K562 (cell line): ENCODE results near the gene PPAN. TPM values are rescaled to one million over a fixed set of nuclear protein-coding genes. Genes with fewer than 3 reads are reported as not detected.

Experiments used
- ATAC-seq: fragments of 200-7000 bp; cut with Tn5 transposase; 3 replicates; pipeline ENCODE4 v1.9.1; 2020; ENCODE audit warnings: moderate library complexity
- BruUV-seq: library from RNA; stranded (reverse); fragments of 400-500 nt; replicated peaks from 2 replicates; lab custom pipeline; 2021; lab: Mats Ljungman, UMichigan
- CTCF ChIA-PET: fragments of 300-600 bp; formaldehyde crosslinking; extraction: SDS; loops from one replicate; lab custom pipeline; 2021; ENCODE audit warnings: low intra/inter-chr PET ratio; lab: Yijun Ruan, JAX
- POLR2A ChIA-PET: fragments of 300-600, 350-650 bp; sonication (Branson Sonifier 250); formaldehyde crosslinking; extraction: SDS; loops from one replicate; lab custom pipeline; 2021; ENCODE audit warnings: antibody characterized with exemption, inconsistent platforms; lab: Yijun Ruan, JAX
- DNase-seq, 4 experiments: peaks; one replicate each; pipeline versions ENCODE4 v3.0.0 to v3.0.0-alpha.2; 2011 to 2018; ENCODE audit warnings: low spot score in 3 of 4, mixed read lengths in 3 of 4; ENCODE audit errors: extremely low read depth in 1 of 4
- FAIRE-seq: peaks from 2 replicates; lab custom pipeline; 2011; peaks lifted over from hg19 to GRCh38; lab: Jason Lieb, UNC
- H2AFZ ChIP-seq: 2 replicates; pipeline ENCODE4 v1.6.0; 2011; ENCODE audit warnings: low read depth, low read length, control low read depth, inconsistent platforms
- H3K27ac ChIP-seq: fragments of 200-600 bp; 3 replicates; pipeline ENCODE4 v1.8.0; 2011; ENCODE audit warnings: low read depth, mild to moderate bottlenecking, control low read depth, inconsistent platforms, low read length, moderate library complexity, mixed read lengths; ENCODE audit errors: extremely low read depth
- H3K27me3 ChIP-seq, 2 experiments: fragments of 300-600 bp in 1 of 2; 2 replicates in 1 of 2; 3 replicates in 1 of 2; pipeline versions ENCODE4 v1.6.0 to v1.8.0; 2011; ENCODE audit warnings: inconsistent platforms in 2 of 2, low read length in 2 of 2, mild to moderate bottlenecking in 1 of 2, mixed read lengths in 1 of 2, moderate library complexity in 1 of 2; ENCODE audit not compliant: control insufficient read depth in 2 of 2, insufficient read depth in 2 of 2
- H3K36me3 ChIP-seq: fragments of 300-600 bp; 3 replicates; pipeline ENCODE4 v1.8.0; 2011; ENCODE audit warnings: mild to moderate bottlenecking, low read length, inconsistent platforms; ENCODE audit not compliant: control insufficient read depth, insufficient read depth
- H3K4me1 ChIP-seq, 2 experiments: fragments of 200-600 bp in 1 of 2; replicated peaks in 1 of 2; 2 replicates in 1 of 2; 3 replicates in 1 of 2; pipeline versions ENCODE4 v1.5.1 to v1.8.0; 2011; ENCODE audit warnings: inconsistent platforms in 2 of 2, low read length in 2 of 2, mild to moderate bottlenecking in 1 of 2, mixed read lengths in 1 of 2, moderate library complexity in 1 of 2; ENCODE audit not compliant: control insufficient read depth in 2 of 2, insufficient read depth in 2 of 2
- H3K4me2 ChIP-seq: 2 replicates; pipeline ENCODE4 v1.6.1; 2011; ENCODE audit warnings: low read length, control low read depth, inconsistent platforms, mixed read lengths; ENCODE audit not compliant: insufficient read depth
- H3K4me3 ChIP-seq: fragments of 200-600 bp; sonication (generic), shearing (Covaris generic); 2 replicates; pipeline ENCODE4 v1.5.1; 2016; ENCODE audit warnings: control low read depth, inconsistent platforms
- H3K79me2 ChIP-seq: fragments of 200-600 bp; 3 replicates; pipeline ENCODE4 v1.8.0; 2011; ENCODE audit warnings: low read length, inconsistent platforms; ENCODE audit not compliant: control insufficient read depth, insufficient read depth
- H3K9ac ChIP-seq, 2 experiments: 2 replicates each; pipeline versions ENCODE4 v1.6.0 to v1.6.1; 2011; ENCODE audit warnings: low read depth in 2 of 2, low read length in 2 of 2, control low read depth in 1 of 2, inconsistent platforms in 1 of 2, mild to moderate bottlenecking in 1 of 2, mixed read lengths in 1 of 2; ENCODE audit not compliant: insufficient read depth in 1 of 2
- H3K9me1 ChIP-seq: one replicate; pipeline ENCODE4 v1.6.0; 2011; ENCODE audit warnings: inconsistent platforms, mild to moderate bottlenecking, low read length, moderate library complexity; ENCODE audit not compliant: control insufficient read depth, insufficient read depth
- H3K9me3 ChIP-seq: replicated peaks from 2 replicates; pipeline ENCODE4 v1.5.1; 2011; ENCODE audit warnings: low read depth, low read length, inconsistent platforms; ENCODE audit not compliant: control insufficient read depth, insufficient read depth
- H4K20me1 ChIP-seq: replicated peaks from 2 replicates; pipeline ENCODE4 v1.6.1; 2011; ENCODE audit warnings: low read length, inconsistent platforms, mixed read lengths; ENCODE audit not compliant: control insufficient read depth, insufficient read depth
- POLR2AphosphoS5 ChIP-seq: IDR thresholded peaks from 2 replicates; pipeline ENCODE4 v1.6.1; 2011; ENCODE audit warnings: mild to moderate bottlenecking, low read depth, low read length, moderate library complexity; ENCODE audit not compliant: control insufficient read depth, insufficient read depth
- POLR2G ChIP-seq: fragments of 200-400 bp; formaldehyde crosslinking; IDR thresholded peaks from 2 replicates; pipeline ENCODE4 v1.6.1; 2017; ENCODE audit warnings: low read depth, mild to moderate bottlenecking, antibody characterized with exemption, low read length, moderate library complexity
- RAD51 ChIP-seq: fragments of 450-650 bp; IDR thresholded peaks from 2 replicates; pipeline ENCODE4 v1.7.1; 2016; ENCODE audit warnings: low read depth, mild to moderate bottlenecking, borderline replicate concordance
- RBM22 ChIP-seq: fragments of 200-400 bp; formaldehyde crosslinking; IDR thresholded peaks from 2 replicates; pipeline ENCODE4 v1.6.1; 2018; ENCODE audit warnings: low read length, low read depth; ENCODE audit not compliant: poor library complexity, severe bottlenecking
- ZNF232 ChIP-seq: sonication (generic); formaldehyde crosslinking; IDR thresholded peaks from 2 replicates; pipeline ENCODE4 v1.8.0; 2022; ENCODE audit warnings: mild to moderate bottlenecking, missing genetic modification reagents
- WGBS: fragments of 100-300 bp; shearing (Covaris generic); methylation state at CpG from one replicate; pipeline ENCODE4 v1.1.6; 2016; ENCODE audit warnings: low coverage, mixed read lengths; ENCODE audit not compliant: insufficient coverage; ENCODE audit errors: missing lambda C conversion rate; 5-methylcytosine and 5-hydroxymethylcytosine counted together
- in situ Hi-C: fragments of 300-500 bp; cut with MboI; formaldehyde crosslinking; loops from 4 replicates; pipeline ENCODE4 v1.15.0; 2018; ENCODE audit warnings: inconsistent platforms, mixed read lengths
- intact Hi-C: fragments of 100-400 bp; cut with micrococcal nuclease; formaldehyde crosslinking; loops from 2 replicates; pipeline ENCODE4 v1.14.2; 2022
- polyA plus RNA-seq, 8 experiments: library from polyadenylated mRNA; depleted of rRNA in 4 of 8; stranded (reverse) in 5 of 8; unstranded in 3 of 8; fragments of >200 nt; fragmentation: Nextera tagmentation in 2 of 8; fragmentation: Illumina TruSeq in 1 of 8; extraction: Ambion mirVana in 2 of 8; extraction: Trizol in 1 of 8; gene quantifications; 2 replicates each; pipeline versions ENCODE4 v1.2.1 to v1.2.3, GENCODE V29; 2011 to 2014; ENCODE audit warnings: inconsistent platforms in 1 of 8, missing spikeins in 1 of 8
- total RNA-seq, 7 experiments: library from RNA; depleted of rRNA in 6 of 7; stranded (reverse); fragments of >200 nt in 6 of 7; fragmentation: Illumina TruSeq in 2 of 7; extraction: Trizol in 2 of 7; gene quantifications; 2 replicates each; pipeline versions ENCODE4 v1.2.1 to v1.2.3, GENCODE V29; 2011 to 2021; ENCODE audit warnings: low replicate concordance in 1 of 7

PPAN gene
- total and polyA plus RNA-seq, 9 of the 15 experiments (the other 6 are each of a cell fraction or from before 2014, with no cell fraction given) = 2.2 to 129 (median 59.1) TPM

DNA sequence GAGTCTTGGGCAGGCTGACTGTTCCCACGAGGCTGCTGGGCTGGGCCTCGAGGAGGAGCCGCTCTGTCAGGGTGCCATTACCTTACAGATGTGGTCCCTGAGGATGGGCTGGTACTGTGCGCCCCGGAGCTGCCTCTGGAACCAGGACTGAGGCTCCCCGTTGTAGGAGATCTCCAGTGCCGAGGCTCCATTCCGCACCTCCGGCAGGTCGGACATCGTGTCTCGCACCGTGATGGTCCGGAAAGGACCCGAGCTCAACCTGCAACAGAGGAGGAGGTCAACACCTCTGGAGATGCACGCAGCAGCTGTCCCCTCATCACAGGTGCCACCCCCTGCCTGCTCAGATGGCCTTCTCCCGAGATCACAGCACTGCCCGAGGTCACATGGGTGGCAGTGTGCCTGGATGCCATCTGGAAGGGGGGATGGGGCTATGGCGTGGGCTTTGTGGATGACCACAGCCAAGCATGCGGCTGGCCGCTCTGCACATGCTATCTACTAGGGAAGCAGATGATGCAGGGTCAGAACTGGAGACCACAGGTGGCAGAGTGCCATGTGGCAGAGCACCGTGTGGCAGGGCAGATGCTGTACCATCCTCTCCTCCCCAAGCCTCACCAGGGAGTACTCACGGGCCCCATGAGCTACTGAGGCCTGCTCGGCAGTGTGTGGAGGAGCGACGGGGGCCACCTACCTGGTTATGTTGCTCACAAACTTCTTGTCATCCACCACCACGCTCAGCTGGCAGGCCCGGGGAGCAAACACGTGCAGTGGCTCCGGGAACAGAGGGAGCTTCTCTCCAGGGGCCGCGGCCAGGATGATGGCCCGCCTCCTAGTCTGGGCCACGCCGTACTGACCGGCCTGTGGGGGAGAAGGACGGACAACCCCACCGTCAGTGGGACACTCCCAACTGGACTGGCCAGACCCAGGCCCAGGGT, 31.9 kb downstream of the PPAN start:
- Histone ChIP-seq H3K27ac (no peak overlapping the region), H4K20me1 (peaks cover 5% of the 10 kb centered on the region; the same call in 1 of the 2 replicates), H3K9me1 (no peaks in the 10 kb centered on the region), H3K79me2 (no peaks in the 10 kb centered on the region), H3K27me3 (no peaks in the 10 kb centered on the region), H3K4me3 (no peak overlapping the region), H3K9me3 (no peaks in the 10 kb centered on the region), H2AFZ (no peak overlapping the region), H3K4me2 (no peak overlapping the region), H3K9ac (no peak overlapping the region; a peak in 1 of 4 replicates), H3K4me1 (peaks cover 0 to 16% of the 10 kb centered on the region in 2 experiments; a peak in 1 of 5 replicates), H3K36me3 (peaks cover 98% of the 10 kb centered on the region)
- in situ Hi-C loops (no loop called here), intact Hi-C loops (no loop called here)
- DNase-seq (no peak), ATAC-seq (no peak), FAIRE-seq (no peak)
- no TSS peak for BruUV-seq
- ChIA-PET POLR2A (interaction anchor here (0.7 to 1.4 kb wide), 2 partner anchors 22 to 39 kb away, joined by 3 read pairs; no protein-coding TSS in a partner anchor), CTCF (no interaction called here)
- TF ChIP-seq RBM22 = peak; percentile 44
- 0 out of 2 replicates have a peak, but pooled peaks have one; percentile 18 for TF ChIP-seq POLR2AphosphoS5
- TF ChIP-seq ZNF232 = no peak
- no peak for TF ChIP-seq RAD51
- peak; percentile 66 for TF ChIP-seq POLR2G
- 92% methylated on average over 21 of the region's 38 CpGs for WGBS
